RWPE1 (cell line): ENCODE data around the gene NOL4L.

ENCODE experiments used
- CTCF ChIA-PET: fragments of 350-600 bp; sonication (Branson Sonifier 250); formaldehyde crosslinking; extraction: SDS; loops from one replicate; lab custom pipeline; 2021; lab: Yijun Ruan, JAX
- POLR2A ChIA-PET: fragments of 400-600 bp; formaldehyde crosslinking; extraction: SDS; loops from one replicate; lab custom pipeline; 2020; ENCODE audit warnings: antibody characterized with exemption; ENCODE audit not compliant: low non-redundant PET; lab: Yijun Ruan, JAX
- DNase-seq: peaks from one replicate; pipeline ENCODE4 v3.0.0; 2012; ENCODE audit warnings: low spot score
- H3K27ac ChIP-seq: fragments of 450-650 bp; 2 replicates; pipeline ENCODE4 v1.5.1; 2017
- TF ChIP-seq, protein P1 (sequence below): fragments of 450-650 bp; conservative IDR thresholded peaks from 2 replicates; pipeline ENCODE4 v1.5.1; 2017; ENCODE audit warnings: low read depth, mild to moderate bottlenecking

The NOL4L gene

GRCh38 chr20:32583581-32584070 is 1.5 kb downstream of the NOL4L start:
- H3K27ac ChIP-seq, result no peak overlapping the region
- ChIA-PET CTCF (no interaction called here), POLR2A (no interaction called here)
- DNase-seq, result no peak
- TF ChIP-seq, protein P1, sequence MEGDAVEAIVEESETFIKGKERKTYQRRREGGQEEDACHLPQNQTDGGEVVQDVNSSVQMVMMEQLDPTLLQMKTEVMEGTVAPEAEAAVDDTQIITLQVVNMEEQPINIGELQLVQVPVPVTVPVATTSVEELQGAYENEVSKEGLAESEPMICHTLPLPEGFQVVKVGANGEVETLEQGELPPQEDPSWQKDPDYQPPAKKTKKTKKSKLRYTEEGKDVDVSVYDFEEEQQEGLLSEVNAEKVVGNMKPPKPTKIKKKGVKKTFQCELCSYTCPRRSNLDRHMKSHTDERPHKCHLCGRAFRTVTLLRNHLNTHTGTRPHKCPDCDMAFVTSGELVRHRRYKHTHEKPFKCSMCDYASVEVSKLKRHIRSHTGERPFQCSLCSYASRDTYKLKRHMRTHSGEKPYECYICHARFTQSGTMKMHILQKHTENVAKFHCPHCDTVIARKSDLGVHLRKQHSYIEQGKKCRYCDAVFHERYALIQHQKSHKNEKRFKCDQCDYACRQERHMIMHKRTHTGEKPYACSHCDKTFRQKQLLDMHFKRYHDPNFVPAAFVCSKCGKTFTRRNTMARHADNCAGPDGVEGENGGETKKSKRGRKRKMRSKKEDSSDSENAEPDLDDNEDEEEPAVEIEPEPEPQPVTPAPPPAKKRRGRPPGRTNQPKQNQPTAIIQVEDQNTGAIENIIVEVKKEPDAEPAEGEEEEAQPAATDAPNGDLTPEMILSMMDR, result no peak

DNA sequence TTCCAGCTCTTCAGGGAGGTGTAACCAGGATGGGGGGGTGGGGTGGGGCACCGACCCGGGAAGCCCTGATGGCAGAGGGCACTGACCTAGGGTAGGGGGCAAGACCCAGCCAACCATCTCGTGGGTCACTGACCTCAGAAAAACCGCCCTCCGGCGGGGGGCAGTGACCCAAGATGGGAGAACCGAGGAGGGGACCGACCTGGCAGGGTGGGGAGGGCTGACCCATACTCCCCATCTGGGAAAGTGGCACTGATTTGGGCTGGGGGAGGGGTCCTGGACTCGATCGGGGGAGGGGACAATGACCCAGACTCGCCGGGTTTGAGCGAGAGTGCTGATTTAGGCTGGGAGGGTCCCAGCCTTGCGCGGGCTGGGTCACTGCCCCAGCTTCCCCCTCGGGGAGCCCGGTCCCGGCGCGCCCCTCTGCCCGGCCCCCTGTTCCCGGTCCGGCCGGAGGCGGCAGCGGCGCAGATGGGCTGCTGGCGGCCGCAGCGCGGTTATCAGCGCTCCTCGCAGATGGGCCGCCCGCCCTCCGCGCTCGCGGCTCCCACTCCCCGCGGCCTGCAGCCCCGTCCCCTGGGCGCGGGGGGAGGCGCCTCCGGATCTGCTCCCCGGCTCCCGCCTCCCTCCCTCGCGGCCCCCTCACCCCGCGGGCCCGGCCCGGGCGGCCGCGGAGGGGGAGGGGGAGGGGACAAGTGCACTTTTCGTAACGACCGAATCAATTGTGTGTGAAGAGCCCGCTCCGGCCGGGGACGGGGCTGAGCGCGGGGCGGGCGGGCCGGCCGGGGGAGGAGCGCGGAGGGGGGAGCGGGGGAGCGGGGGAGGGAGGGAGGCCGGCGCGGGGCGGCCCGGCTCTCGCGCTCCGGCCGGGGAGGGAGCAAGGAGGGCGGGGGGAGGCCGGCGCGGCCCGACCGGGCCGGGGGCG is 2.2 kb downstream of the NOL4L start:
- ChIA-PET POLR2A (no interaction called here), CTCF (interaction anchor here (0.5 to 0.7 kb wide), 2 partner anchors 11 to 1484 kb away, joined by 3 read pairs; no protein-coding TSS in a partner anchor)
- no peak for DNase-seq
- no peak overlapping the region for H3K27ac ChIP-seq
- TF ChIP-seq, protein P1, result no peak

GRCh38 chr20:32581839-32582658 is 3.1 kb downstream of the NOL4L start:
- TF ChIP-seq, protein P1, result no peak

DNA sequence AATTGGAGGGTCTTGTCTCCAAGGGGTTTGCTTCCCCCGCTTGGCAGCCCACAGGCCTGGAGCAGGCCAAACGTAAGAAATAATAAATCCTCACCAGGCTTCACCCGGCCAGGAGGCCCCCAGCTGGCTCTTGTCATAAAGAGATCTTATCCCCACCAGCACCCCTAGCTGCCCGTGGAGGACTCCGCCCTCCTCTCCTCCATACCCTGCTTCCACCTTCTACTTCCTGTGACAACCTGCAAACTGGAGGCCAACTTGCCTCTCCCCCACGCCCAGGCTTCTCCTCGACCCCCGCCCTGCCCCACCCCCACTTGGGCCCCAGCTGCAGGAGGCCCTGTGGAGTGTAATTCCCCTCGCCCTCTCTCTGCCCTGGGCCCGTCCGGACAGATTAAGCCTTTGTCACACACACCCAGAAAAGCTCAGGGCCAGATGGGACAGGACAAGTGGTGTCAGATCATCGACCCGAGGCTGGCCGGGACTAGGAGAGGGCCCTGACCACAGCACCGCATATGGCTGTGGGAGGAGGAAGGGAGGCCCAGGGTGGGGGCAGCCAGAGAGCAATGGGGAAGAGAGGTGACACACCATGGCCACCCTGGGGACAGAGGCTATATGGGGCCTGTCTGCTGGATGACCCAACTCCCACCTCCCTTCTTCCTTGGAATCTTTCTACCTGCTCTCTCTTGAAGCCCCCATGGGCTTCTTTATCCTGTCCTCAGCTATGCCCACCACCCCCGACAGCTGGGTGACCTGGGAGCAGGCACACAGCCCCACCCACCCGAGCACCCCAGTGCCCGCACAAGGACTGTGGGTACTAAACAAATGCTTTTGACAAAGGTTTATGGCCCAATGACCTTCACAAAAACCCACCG is 3.9 kb downstream of the NOL4L start:
- H3K27ac ChIP-seq, result no peak overlapping the region
- DNase-seq, result no peak
- TF ChIP-seq, protein P1, result no peak
- ChIA-PET POLR2A (interaction anchor here (0.5 kb wide), 1 partner anchor 12 kb away, joined by 3 read pairs; no protein-coding TSS in a partner anchor), CTCF (interaction anchor here (1.0 kb wide), 1 partner anchor 64 kb away, joined by 3 read pairs; no protein-coding TSS in a partner anchor)

More at GRCh38 chr20:32581839-32582658, 3.1 kb downstream of the NOL4L start:
- ChIA-PET POLR2A (interaction anchor here (0.5 kb wide), 1 partner anchor 13 kb away, joined by 3 read pairs; no protein-coding TSS in a partner anchor), CTCF (interaction anchor here (0.5 to 0.7 kb wide), 2 partner anchors 10 to 1485 kb away, joined by 3 read pairs; no protein-coding TSS in a partner anchor)
- H3K27ac ChIP-seq, result no peak overlapping the region
- no peak for DNase-seq

DNA sequence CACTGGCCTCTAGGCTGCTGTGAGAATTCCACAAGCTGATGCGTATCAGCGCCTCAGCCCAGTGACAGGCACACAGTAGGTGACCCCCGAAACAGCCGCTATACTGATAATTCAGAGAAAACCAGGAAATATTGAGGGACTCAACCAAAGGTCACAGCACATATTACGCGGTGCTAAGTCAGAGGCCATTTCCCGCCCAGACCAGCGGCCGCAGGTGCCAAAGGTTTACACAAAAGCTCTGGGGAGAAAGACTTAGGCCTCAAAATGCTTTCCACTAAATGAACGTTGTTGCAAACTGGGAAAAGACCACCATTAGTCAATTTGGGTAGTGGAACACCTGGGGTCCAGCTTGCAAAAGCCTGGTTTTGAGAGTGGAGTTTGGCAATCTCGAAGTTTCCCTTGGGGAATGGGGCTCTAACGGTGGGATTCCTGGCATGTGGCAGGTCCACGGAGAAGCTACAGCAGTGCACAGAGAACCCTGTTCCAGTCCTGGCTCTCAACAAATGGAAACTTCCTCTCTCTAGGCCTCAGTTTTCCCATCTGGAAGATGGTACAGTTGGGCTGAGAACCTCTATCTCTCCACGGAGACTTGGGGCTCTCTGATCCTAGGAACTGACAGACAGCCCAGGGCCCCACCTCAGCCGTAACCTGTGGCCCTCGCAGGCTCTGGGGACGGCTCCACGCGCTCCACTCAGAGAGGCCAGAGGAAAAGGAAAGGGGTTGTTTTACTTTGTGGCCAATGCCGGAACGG is 4.7 kb downstream of the NOL4L start:
- TF ChIP-seq, protein P1, result no peak
- POLR2A ChIA-PET, result no interaction called here
- CTCF ChIA-PET, result interaction anchor here (1.0 kb wide), 1 partner anchor 65 kb away, joined by 3 read pairs; no protein-coding TSS in a partner anchor
- no peak for DNase-seq
- H3K27ac ChIP-seq, result no peak overlapping the region
